ENCODE data around the gene ENTHD1. TPM values are rescaled to one million over a fixed set of nuclear protein-coding genes. Genes with fewer than 3 reads are reported as not detected.

ENTHD1 gene
- total and polyA plus RNA-seq, 10 of the 15 experiments (the other 5 are each of a cell fraction or from before 2014, with no cell fraction given): 0.09 to 0.52 (median 0.21) TPM; not detected in 1

- no peak for ATAC-seq
- Histone ChIP-seq H3K27ac (ENCODE audit: control insufficient read depth, insufficient read depth) (no peak overlapping the region), H3K9ac (ENCODE audit: control insufficient read depth, insufficient read depth, low read length) (no peak overlapping the region), H3K4me3 (no peak overlapping the region), H3K27me3 (replicated peaks in 1 of 2; ENCODE audit: control insufficient read depth in 2 of 2, insufficient read depth in 2 of 2, low read length in 1 of 2) (no peaks in the 10 kb centered on the region), H3K79me2 (ENCODE audit: control insufficient read depth, insufficient read depth, low read length) (no peaks in the 10 kb centered on the region), H3K9me3 (replicated peaks; ENCODE audit: control insufficient read depth, insufficient read depth, low read length) (peaks cover 4% of the 10 kb centered on the region; the same call in 1 of the 3 replicates), H3K4me1 (ENCODE audit: control insufficient read depth, insufficient read depth, low read length) (no peaks in the 10 kb centered on the region), H4K20me1 (ENCODE audit: control insufficient read depth, insufficient read depth) (no peaks in the 10 kb centered on the region), H3K36me3 (ENCODE audit: control insufficient read depth in 2 of 2, insufficient read depth in 2 of 2, low read length in 1 of 2) (no peaks in the 10 kb centered on the region), H3K4me2 (ENCODE audit: control insufficient read depth, insufficient read depth) (no peak overlapping the region), H2AFZ (ENCODE audit: control insufficient read depth, low read depth, low read length) (no peak overlapping the region)
- no TSS peak for BruUV-seq (replicated peaks)
- WGBS (ENCODE audit: insufficient coverage, insufficient replicate concordance, low lambda C conversion rate, missing lambda C conversion rate): 82% methylated on average over 8 of the region's 8 CpGs
- ChIA-PET CTCF (no interaction called here), SMC1A (ENCODE audit: uncharacterized antibody, unreplicated experiment) (interaction anchor here (1.4 kb wide), 1 partner anchor 91 kb away, joined by 4 read pairs; no protein-coding TSS in a partner anchor), POLR2A (no interaction called here), RAD21 (ENCODE audit: unreplicated experiment) (no interaction called here)
- FAIRE-seq: no peak
- in situ Hi-C loops (cut with MboI) (no loop called here), intact Hi-C loops (cut with micrococcal nuclease; ENCODE audit: unreplicated experiment) (no loop called here)
- no peak for DNase-seq (ENCODE audit: low read depth, low spot score)
- TF ChIP-seq PAX8 (IDR thresholded peaks at IDR 0.05): no peak
- no peak for TF ChIP-seq TCF12 (IDR thresholded peaks at IDR 0.05; ENCODE audit: low read depth, low read length)
- no peak for TF ChIP-seq RFX5 (IDR thresholded peaks at IDR 0.05; ENCODE audit: low read depth, low read length)
- TF ChIP-seq TCF7 (IDR thresholded peaks at IDR 0.05; ENCODE audit: borderline replicate concordance): no peak
- no peak for TF ChIP-seq IKZF2 (IDR thresholded peaks at IDR 0.05)
- TF ChIP-seq RCOR1 (conservative IDR thresholded peaks at IDR 0.05; ENCODE audit: low read depth, low read length): no peak
- TF ChIP-seq SMC3 (IDR thresholded peaks at IDR 0.05; ENCODE audit: borderline replicate concordance, low read length): no peak
- no peak for TF ChIP-seq RELA (IDR thresholded peaks at IDR 0.05; ENCODE audit: borderline replicate concordance, partially characterized antibody)
- no peak for TF ChIP-seq ZNF687 (IDR thresholded peaks at IDR 0.05)
- no peak for TF ChIP-seq PAX5 (IDR thresholded peaks at IDR 0.05; ENCODE audit: borderline replicate concordance, low read depth, low read length)
These were observed 176.5 kb downstream of the ENTHD1 start for GRCh38 chr22:39717099-39717498.

All from GM12878 (cell line).